Measurements from ENCODE around the gene NOL4L. TPM values are rescaled to one million over a fixed set of nuclear protein-coding genes. Genes with fewer than 3 reads are reported as not detected.

The NOL4L gene
- total RNA-seq, 1 donor from 2014 or later = 19.7 TPM

DNA sequence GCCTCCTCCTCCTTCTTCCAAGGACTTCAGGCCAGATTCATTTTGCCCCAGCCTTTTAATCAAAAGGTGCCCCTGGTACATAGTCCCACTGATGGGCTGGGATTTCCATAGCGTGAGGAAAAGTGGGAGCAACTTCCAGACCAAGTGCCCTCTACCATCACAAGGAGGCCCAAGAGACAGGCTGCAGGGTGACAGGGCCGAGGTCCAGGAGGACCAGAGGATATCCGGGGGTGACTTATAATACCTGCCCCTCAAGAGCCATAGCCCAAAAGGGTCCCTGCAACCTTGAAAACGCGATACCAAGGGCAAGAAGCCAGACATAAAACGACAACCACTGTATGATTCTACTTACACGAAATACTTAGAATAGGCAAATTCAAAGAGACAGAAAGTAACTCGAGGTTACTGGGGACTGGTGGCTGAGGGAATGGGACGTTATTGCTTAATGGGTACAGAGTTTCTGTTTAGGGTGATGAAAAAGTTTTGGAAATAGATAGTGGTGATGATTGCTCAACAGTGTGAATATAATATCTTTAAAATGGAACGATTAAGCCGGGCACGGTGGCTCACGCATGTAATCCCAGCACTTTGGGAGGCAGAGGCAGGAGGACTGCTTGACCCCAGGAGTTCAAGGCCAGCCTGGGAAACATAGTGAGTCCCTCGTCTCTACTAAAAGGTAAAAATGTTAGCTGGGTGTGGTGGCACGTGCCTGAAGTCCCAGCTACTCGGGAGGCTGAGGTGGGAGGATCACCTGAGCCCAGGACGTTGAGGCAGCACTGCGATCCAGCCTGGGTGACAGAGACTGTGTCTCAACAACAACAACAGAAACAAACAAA lies 71.9 kb downstream of the NOL4L start:
- TF ChIP-seq, protein P1, sequence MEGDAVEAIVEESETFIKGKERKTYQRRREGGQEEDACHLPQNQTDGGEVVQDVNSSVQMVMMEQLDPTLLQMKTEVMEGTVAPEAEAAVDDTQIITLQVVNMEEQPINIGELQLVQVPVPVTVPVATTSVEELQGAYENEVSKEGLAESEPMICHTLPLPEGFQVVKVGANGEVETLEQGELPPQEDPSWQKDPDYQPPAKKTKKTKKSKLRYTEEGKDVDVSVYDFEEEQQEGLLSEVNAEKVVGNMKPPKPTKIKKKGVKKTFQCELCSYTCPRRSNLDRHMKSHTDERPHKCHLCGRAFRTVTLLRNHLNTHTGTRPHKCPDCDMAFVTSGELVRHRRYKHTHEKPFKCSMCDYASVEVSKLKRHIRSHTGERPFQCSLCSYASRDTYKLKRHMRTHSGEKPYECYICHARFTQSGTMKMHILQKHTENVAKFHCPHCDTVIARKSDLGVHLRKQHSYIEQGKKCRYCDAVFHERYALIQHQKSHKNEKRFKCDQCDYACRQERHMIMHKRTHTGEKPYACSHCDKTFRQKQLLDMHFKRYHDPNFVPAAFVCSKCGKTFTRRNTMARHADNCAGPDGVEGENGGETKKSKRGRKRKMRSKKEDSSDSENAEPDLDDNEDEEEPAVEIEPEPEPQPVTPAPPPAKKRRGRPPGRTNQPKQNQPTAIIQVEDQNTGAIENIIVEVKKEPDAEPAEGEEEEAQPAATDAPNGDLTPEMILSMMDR (IDR thresholded peaks at IDR 0.05) = no peak
- H3K36me3 ChIP-seq = no peaks in the 10 kb centered on the region
- intact Hi-C loops (cut with DNase I) = no loop called here
- no peaks in the 10 kb centered on the region for H3K9me3 ChIP-seq
- DNase-seq (no peak), ATAC-seq (no peak)
- no peaks in the 10 kb centered on the region for H3K27me3 ChIP-seq
- peaks cover 34% of the 10 kb centered on the region for H3K4me1 ChIP-seq
- no peak overlapping the region for H3K27ac ChIP-seq
- H3K4me3 ChIP-seq = no peak overlapping the region

DNA sequence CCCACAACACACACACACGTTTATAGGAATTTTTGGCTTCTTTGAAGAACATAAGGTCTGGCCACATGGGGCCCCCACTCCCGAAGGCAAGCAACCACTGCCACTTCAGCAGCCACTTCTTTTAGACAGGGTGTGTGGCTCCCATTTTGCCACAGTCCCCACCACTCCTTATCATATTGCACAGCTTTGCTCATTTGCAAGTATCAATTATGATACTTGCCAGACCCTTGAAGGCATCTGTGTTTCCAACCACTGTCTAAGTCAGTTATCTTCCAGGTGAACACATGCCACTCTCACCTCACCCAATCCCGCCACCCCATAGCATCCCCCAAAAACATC lies 73.1 kb downstream of the NOL4L start:
- no peaks in the 10 kb centered on the region for H3K9me3 ChIP-seq
- TF ChIP-seq, protein P1 (IDR thresholded peaks at IDR 0.05) = no peak
- H3K4me3 ChIP-seq = no peak overlapping the region
- peaks cover 23% of the 10 kb centered on the region for H3K4me1 ChIP-seq
- H3K36me3 ChIP-seq = no peaks in the 10 kb centered on the region
- ATAC-seq (no peak), DNase-seq (no peak)
- no peaks in the 10 kb centered on the region for H3K27me3 ChIP-seq
- no peak overlapping the region for H3K27ac ChIP-seq
- intact Hi-C loops (cut with DNase I) = no loop called here

DNA sequence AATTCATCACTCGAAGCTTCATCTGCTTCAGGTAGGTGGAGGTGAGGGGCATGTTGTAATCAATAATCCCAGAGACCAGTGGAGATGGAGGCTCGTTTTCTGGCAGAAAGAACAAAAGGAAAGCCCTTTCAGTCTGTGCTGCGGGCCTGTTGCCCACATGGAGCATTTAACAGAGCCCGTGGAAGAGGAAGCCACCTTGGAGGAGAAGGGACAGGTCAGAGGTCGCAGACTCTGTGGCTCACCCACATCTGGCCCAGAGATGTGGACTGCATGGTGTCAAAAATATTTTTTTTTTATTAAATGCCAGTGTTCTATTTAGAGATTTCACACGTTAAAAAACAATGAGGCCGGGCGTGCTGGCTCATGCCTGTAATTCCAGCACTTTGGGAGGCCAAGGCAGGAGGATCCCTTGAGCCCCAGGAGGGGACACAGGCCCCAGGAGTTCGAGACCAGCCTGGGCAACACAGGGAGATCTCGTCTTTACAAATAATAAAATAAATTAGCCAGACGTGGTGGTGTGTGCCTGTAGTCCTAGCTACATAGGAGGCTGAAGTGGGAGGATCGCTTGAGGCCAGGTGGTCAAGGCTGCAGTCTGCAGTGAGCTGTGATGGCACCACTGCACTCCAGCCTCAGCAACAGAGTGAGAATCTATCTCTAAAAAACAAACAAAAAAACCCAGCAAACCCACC lies 73.6 kb downstream of the NOL4L start:
- TF ChIP-seq, protein P1 (IDR thresholded peaks at IDR 0.05) = no peak
- Histone ChIP-seq H3K4me3 (no peak overlapping the region), H3K27me3 (no peaks in the 10 kb centered on the region), H3K27ac (peak overlapping the region; percentile 17), H3K4me1 (peaks cover 18% of the 10 kb centered on the region), H3K9me3 (no peaks in the 10 kb centered on the region), H3K36me3 (no peaks in the 10 kb centered on the region)
- ATAC-seq (no peak), DNase-seq (no peak)
- intact Hi-C loops (cut with DNase I) = no loop called here

DNA sequence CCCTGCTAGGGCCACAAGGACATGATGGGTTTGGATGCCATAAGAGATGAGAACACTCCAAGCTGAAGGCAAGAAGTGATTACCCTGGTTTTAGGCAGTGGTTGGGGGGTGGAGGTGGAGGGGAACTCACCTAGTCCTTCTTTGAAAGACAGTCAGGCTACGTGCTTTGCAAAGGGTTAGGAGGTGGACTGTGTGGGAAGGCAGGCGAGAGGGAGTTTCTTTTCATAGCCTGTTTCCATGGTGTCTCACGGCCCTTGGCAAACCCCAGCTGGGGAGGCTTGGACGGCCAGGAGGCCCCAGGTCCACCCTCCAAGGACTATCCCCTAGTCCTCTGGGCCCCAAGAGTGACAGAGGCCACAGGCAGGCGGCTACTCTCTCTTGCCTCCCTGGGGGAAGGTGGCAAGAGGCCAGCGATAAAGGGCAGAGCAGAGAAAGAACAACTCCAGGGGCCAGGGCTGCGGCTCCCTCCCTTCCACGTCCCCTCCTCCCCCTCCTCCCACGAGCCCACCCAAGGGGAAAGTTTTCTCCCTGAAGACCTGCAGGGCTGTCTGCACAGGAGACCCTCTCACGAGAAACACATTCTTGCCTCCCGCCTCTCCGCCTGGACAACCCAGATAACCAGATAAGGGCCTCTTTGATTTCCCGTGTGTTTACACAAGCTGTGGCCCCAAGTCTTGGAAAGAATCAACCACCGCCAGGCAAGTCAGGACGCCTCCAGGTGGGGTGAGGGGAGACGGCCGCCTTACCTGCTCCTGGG lies 74.4 kb downstream of the NOL4L start:
- Histone ChIP-seq H3K27ac (peak overlapping the region; percentile 42), H3K4me3 (no peak overlapping the region), H3K27me3 (no peaks in the 10 kb centered on the region), H3K9me3 (no peaks in the 10 kb centered on the region), H3K36me3 (no peaks in the 10 kb centered on the region), H3K4me1 (peaks cover 17% of the 10 kb centered on the region)
- ATAC-seq = peak; percentile 23
- no peak for DNase-seq
- intact Hi-C loops (cut with DNase I) = no loop called here
- TF ChIP-seq, protein P1 (IDR thresholded peaks at IDR 0.05) = no peak

DNA sequence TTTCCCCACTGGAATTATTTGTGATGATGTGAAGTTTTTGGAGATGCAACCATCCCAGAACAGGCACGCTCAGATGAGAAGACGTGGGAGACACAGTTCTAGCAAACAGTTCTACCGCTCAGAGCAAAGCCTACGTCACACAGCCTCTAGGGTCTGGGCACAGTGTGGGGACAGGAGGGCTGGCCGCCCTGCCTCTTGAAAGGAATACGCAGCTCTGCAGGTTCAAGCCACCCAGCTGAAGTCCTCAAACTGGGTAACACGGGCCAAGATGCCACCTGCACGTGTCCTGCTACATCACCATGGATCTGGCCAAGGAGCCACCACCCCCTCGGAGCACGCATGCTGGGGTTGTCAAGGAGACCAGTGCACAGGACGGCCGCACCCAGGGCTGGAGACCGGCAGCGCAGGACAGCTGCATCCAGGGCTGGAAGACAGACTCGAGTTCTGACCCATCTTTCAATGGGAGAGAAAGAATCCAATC lies 75.0 kb downstream of the NOL4L start:
- no peak for DNase-seq
- peak overlapping the region; percentile 42 for H3K27ac ChIP-seq

More for the DNA sequence above, 75.0 kb downstream of the NOL4L start:
- intact Hi-C loops (cut with DNase I) = no loop called here
- peak; percentile 22 for ATAC-seq
- H3K9me3 ChIP-seq = no peaks in the 10 kb centered on the region
- TF ChIP-seq, protein P1 (IDR thresholded peaks at IDR 0.05) = no peak
- H3K4me3 ChIP-seq = no peak overlapping the region
- peaks cover 17% of the 10 kb centered on the region for H3K4me1 ChIP-seq
- no peaks in the 10 kb centered on the region for H3K36me3 ChIP-seq
- no peaks in the 10 kb centered on the region for H3K27me3 ChIP-seq
